H1 (cell line): ENCODE measurements around the gene ZHX3. TPM values are rescaled to one million over a fixed set of nuclear protein-coding genes. Genes with fewer than 3 reads are reported as not detected.

Experiments
- CTCF ChIA-PET: fragments of 300-600 bp; sonication (Branson Sonifier 250); formaldehyde crosslinking; loops from one replicate; lab custom pipeline; 2021; ENCODE audit not compliant: partially characterized antibody; lab: Charles Lee
- POLR2A ChIA-PET: fragments of 300-600 bp; sonication (Branson Sonifier 250); formaldehyde crosslinking; loops from one replicate; lab custom pipeline; 2021; ENCODE audit warnings: inconsistent platforms; ENCODE audit not compliant: partially characterized antibody; lab: Charles Lee
- DNase-seq, 2 experiments: peaks; one replicate each; pipeline versions ENCODE4 v3.0.0 to v3.0.0-alpha.2; 2010 to 2022; ENCODE audit warnings: low spot score in 2 of 2, low read depth in 1 of 2, mixed read lengths in 1 of 2
- FAIRE-seq: peaks from 2 replicates; lab custom pipeline; 2011; peaks lifted over from hg19 to GRCh38; lab: Jason Lieb, UNC
- H2AFZ ChIP-seq: 2 replicates; pipeline ENCODE4 v1.8.1; 2012; ENCODE audit warnings: low read length, inconsistent platforms
- H2AK5ac ChIP-seq: 2 replicates; pipeline ENCODE4 v1.6.1; 2013; ENCODE audit warnings: low read depth, low read length
- H2BK120ac ChIP-seq: replicated peaks from 2 replicates; pipeline ENCODE3; 2013; ENCODE audit warnings: low read depth, low read length, inconsistent platforms
- H2BK12ac ChIP-seq: 2 replicates; pipeline ENCODE4 v1.6.1; 2013; ENCODE audit warnings: low read depth, low read length
- H2BK15ac ChIP-seq: 2 replicates; pipeline ENCODE4 v1.6.1; 2013; ENCODE audit warnings: low read length
- H2BK20ac ChIP-seq: 2 replicates; pipeline ENCODE4 v1.6.1; 2013; ENCODE audit warnings: low read length
- H2BK5ac ChIP-seq: 2 replicates; pipeline ENCODE4 v1.6.1; 2013; ENCODE audit warnings: low read depth, low read length
- H3K14ac ChIP-seq: 2 replicates; pipeline ENCODE4 v1.6.1; 2013; ENCODE audit warnings: inconsistent platforms; ENCODE audit not compliant: insufficient read length
- H3K18ac ChIP-seq: 2 replicates; pipeline ENCODE4 v1.6.1; 2013; ENCODE audit warnings: low read length; ENCODE audit errors: extremely low read depth
- H3K23ac ChIP-seq: 2 replicates; pipeline ENCODE4 v1.6.1; 2013; ENCODE audit warnings: inconsistent platforms; ENCODE audit not compliant: insufficient read length
- H3K23me2 ChIP-seq: 2 replicates; pipeline ENCODE4 v1.6.1; 2013; ENCODE audit warnings: low read depth, low read length
- H3K27ac ChIP-seq: 2 replicates; pipeline ENCODE4 v1.6.1; 2011; ENCODE audit warnings: low read depth, low read length, inconsistent platforms
- H3K27me3 ChIP-seq, 4 experiments: replicated peaks in 1 of 4; 1 replicate in 1 of 4; 2 replicates in 3 of 4; pipeline versions ENCODE4 v1.6.1 to v1.8.1; 2011 to 2013; ENCODE audit warnings: low read length in 3 of 4, mild to moderate bottlenecking in 3 of 4, inconsistent platforms in 2 of 4, mixed read lengths in 2 of 4, moderate library complexity in 1 of 4; ENCODE audit not compliant: control insufficient read depth in 3 of 4, insufficient read depth in 3 of 4; ENCODE audit errors: extremely low read depth in 1 of 4
- H3K36me3 ChIP-seq, 4 experiments: 2 replicates each; pipeline versions ENCODE4 v1.6.1 to v1.8.1; 2011 to 2013; ENCODE audit warnings: mild to moderate bottlenecking in 4 of 4, low read length in 3 of 4, moderate library complexity in 2 of 4, control low read depth in 1 of 4, inconsistent platforms in 1 of 4; ENCODE audit not compliant: insufficient read depth in 4 of 4, control insufficient read depth in 2 of 4
- H3K4ac ChIP-seq: replicated peaks from 2 replicates; pipeline ENCODE3; 2013; ENCODE audit warnings: low read length, low read depth, mixed read lengths, inconsistent platforms; ENCODE audit not compliant: insufficient read length
- H3K4me1 ChIP-seq, 4 experiments: replicated peaks in 1 of 4; 1 replicate in 1 of 4; 2 replicates in 3 of 4; pipeline versions ENCODE4 v1.6.1 to v1.8.1; 2011 to 2013; ENCODE audit warnings: low read length in 3 of 4, inconsistent platforms in 2 of 4, mixed read lengths in 1 of 4; ENCODE audit not compliant: insufficient read depth in 4 of 4, control insufficient read depth in 3 of 4
- H3K4me2 ChIP-seq, 2 experiments: 2 replicates each; pipeline versions ENCODE4 v1.6.1 to v1.8.1; 2011 to 2013; ENCODE audit warnings: low read depth in 2 of 2, low read length in 2 of 2, control low read depth in 1 of 2, inconsistent platforms in 1 of 2, mild to moderate bottlenecking in 1 of 2; ENCODE audit not compliant: insufficient read depth in 1 of 2
- H3K4me3 ChIP-seq, 4 experiments: fragments of 200-600, 300-600 bp in 1 of 4; sonication (generic), shearing (Covaris generic), sonication (Bioruptor Twin) in 1 of 4; 2 replicates each; pipeline versions ENCODE4 v1.5.1 to v1.8.1; 2011 to 2016; ENCODE audit warnings: low read length in 4 of 4, low read depth in 3 of 4, control low read depth in 2 of 4, inconsistent platforms in 2 of 4, mild to moderate bottlenecking in 2 of 4, mixed read lengths in 1 of 4, moderate library complexity in 1 of 4; ENCODE audit not compliant: insufficient read depth in 2 of 4; ENCODE audit errors: extremely low read depth in 1 of 4
- H3K56ac ChIP-seq: replicated peaks from 2 replicates; pipeline ENCODE3; 2013; ENCODE audit warnings: low read depth, mild to moderate bottlenecking, mixed read lengths, low read length, inconsistent platforms; ENCODE audit not compliant: insufficient read length
- H3K79me1 ChIP-seq: 2 replicates; pipeline ENCODE4 v1.6.1; 2013; ENCODE audit warnings: low read depth, low read length, control low read depth
- H3K79me2 ChIP-seq, 2 experiments: 2 replicates each; pipeline versions ENCODE4 v1.6.1 to v1.8.1; 2012 to 2013; ENCODE audit warnings: low read length in 2 of 2, mild to moderate bottlenecking in 2 of 2, inconsistent platforms in 1 of 2; ENCODE audit not compliant: insufficient read depth in 2 of 2, control insufficient read depth in 1 of 2
- H3K9ac ChIP-seq, 4 experiments: replicated peaks in 1 of 4; 1 replicate in 1 of 4; 2 replicates in 3 of 4; pipeline versions ENCODE4 v1.6.1 to v1.8.1; 2011 to 2013; ENCODE audit warnings: low read depth in 3 of 4, low read length in 3 of 4, control low read depth in 2 of 4, mild to moderate bottlenecking in 2 of 4, moderate library complexity in 2 of 4, inconsistent platforms in 1 of 4; ENCODE audit errors: extremely low read depth in 1 of 4
- H3K9me3 ChIP-seq, 2 experiments: 2 replicates each; pipeline versions ENCODE4 v1.6.1 to v1.8.1; 2012 to 2013; ENCODE audit warnings: mild to moderate bottlenecking in 2 of 2, moderate library complexity in 2 of 2, control low read depth in 1 of 2, inconsistent platforms in 1 of 2, low read depth in 1 of 2, low read length in 1 of 2, mixed read lengths in 1 of 2; ENCODE audit not compliant: insufficient read depth in 2 of 2
- H4K20me1 ChIP-seq, 2 experiments: replicated peaks in 1 of 2; 2 replicates each; pipeline versions ENCODE3 to v1.8.1; 2011 to 2013; ENCODE audit warnings: inconsistent platforms in 2 of 2, low read length in 2 of 2, mild to moderate bottlenecking in 1 of 2; ENCODE audit not compliant: insufficient read depth in 2 of 2, control insufficient read depth in 1 of 2
- H4K5ac ChIP-seq: 2 replicates; pipeline ENCODE4 v1.6.1; 2013; ENCODE audit warnings: low read length, low read depth, mixed read lengths, inconsistent platforms; ENCODE audit not compliant: insufficient read length
- H4K8ac ChIP-seq: 2 replicates; pipeline ENCODE4 v1.8.0; 2013; ENCODE audit warnings: mild to moderate bottlenecking, moderate library complexity, low read length, inconsistent platforms; ENCODE audit not compliant: insufficient read depth; ENCODE audit errors: extremely low read depth
- H4K91ac ChIP-seq: replicated peaks from 2 replicates; pipeline ENCODE3; 2013; ENCODE audit warnings: low read length, mixed read lengths, inconsistent platforms; ENCODE audit not compliant: insufficient read length
- CBX8 ChIP-seq: fragments of 300-800, 300-1000 bp; sonication (generic); IDR thresholded peaks from 2 replicates; pipeline ENCODE4 v1.7.1; 2016; ENCODE audit warnings: low read depth, low read length, borderline replicate concordance
- CEBPB ChIP-seq: IDR thresholded peaks from 2 replicates; pipeline ENCODE4 v1.6.1; 2012; ENCODE audit warnings: low read depth, low read length
- CHD1 ChIP-seq: IDR thresholded peaks from 2 replicates; pipeline ENCODE4 v1.6.1; 2012; ENCODE audit warnings: low read depth, low read length, improper control_type of control experiment
- E2F6 ChIP-seq: IDR thresholded peaks from 2 replicates; pipeline ENCODE4 v1.6.1; 2012; ENCODE audit warnings: inconsistent platforms
- EZH2 ChIP-seq: fragments of 200-600 bp; sonication (generic); IDR thresholded peaks from 2 replicates; pipeline ENCODE4 v1.7.1; 2012; ENCODE audit warnings: low read depth, mild to moderate bottlenecking, moderate library complexity, low read length, inconsistent platforms; ENCODE audit not compliant: severe bottlenecking
- GABPA ChIP-seq: IDR thresholded peaks from 2 replicates; pipeline ENCODE4 v1.6.1; 2011; ENCODE audit warnings: mild to moderate bottlenecking, low read length, moderate library complexity, borderline replicate concordance; ENCODE audit not compliant: insufficient read depth
- JUN ChIP-seq: IDR thresholded peaks from 2 replicates; pipeline ENCODE4 v1.6.1; 2011; ENCODE audit warnings: low read depth, mild to moderate bottlenecking, improper control_type of control experiment, low read length
- JUND ChIP-seq: IDR thresholded peaks from 2 replicates; pipeline ENCODE4 v1.6.1; 2011; ENCODE audit warnings: mild to moderate bottlenecking, improper control_type of control experiment, low read length
- KDM5A ChIP-seq: fragments of 200-600 bp; IDR thresholded peaks from 2 replicates; pipeline ENCODE4 v1.7.1; 2012; ENCODE audit warnings: mild to moderate bottlenecking, low read length, inconsistent platforms, mixed read lengths
- NRF1 ChIP-seq: IDR thresholded peaks from 2 replicates; pipeline ENCODE4 v1.6.1; 2011; ENCODE audit warnings: mild to moderate bottlenecking, low read depth, low read length, improper control_type of control experiment
- PHF8 ChIP-seq: fragments of 200-600 bp; sonication (generic); conservative IDR thresholded peaks from 2 replicates; pipeline ENCODE4 v1.7.1; 2012; ENCODE audit warnings: low read depth, mild to moderate bottlenecking, inconsistent platforms, low read length, moderate library complexity
- SIN3A ChIP-seq, 2 experiments: IDR thresholded peaks in 1 of 2; conservative IDR thresholded peaks in 1 of 2; 2 replicates each; pipeline ENCODE4 v1.6.1; 2011 to 2012; ENCODE audit warnings: low read length in 2 of 2, improper control_type of control experiment in 1 of 2, low read depth in 1 of 2, mild to moderate bottlenecking in 1 of 2
- SIX5 ChIP-seq: IDR thresholded peaks from 2 replicates; pipeline ENCODE4 v1.6.1; 2011; ENCODE audit warnings: mild to moderate bottlenecking, low read depth, low read length
- SP4 ChIP-seq: IDR thresholded peaks from 2 replicates; pipeline ENCODE4 v1.6.1; 2012; ENCODE audit warnings: low read length, inconsistent platforms
- WGBS, 2 experiments: shearing (Covaris generic) in 1 of 2; methylation state at CpG; one replicate each; pipeline versions ENCODE4 v1.1.6 to v1.1.7; 2013 to 2015; ENCODE audit warnings: low lambda C conversion rate in 2 of 2, mixed read lengths in 2 of 2, inconsistent platforms in 1 of 2, low coverage in 1 of 2, missing lambda C conversion rate in 1 of 2; ENCODE audit not compliant: insufficient replicate concordance in 2 of 2, insufficient coverage in 1 of 2, insufficient read length in 1 of 2; ENCODE audit errors: extremely low coverage in 1 of 2, missing lambda C conversion rate in 1 of 2; 5-methylcytosine and 5-hydroxymethylcytosine counted together
- polyA plus RNA-seq, 7 experiments: library from polyadenylated mRNA; depleted of rRNA in 3 of 7; stranded (reverse) in 5 of 7; unstranded in 2 of 7; fragments of >200 nt in 5 of 7; fragments of 200-250 nt in 2 of 7; gene quantifications; 1 replicate in 5 of 7; 2 replicates in 1 of 7; 4 replicates in 1 of 7; pipeline versions ENCODE4 v1.2.1 to v1.2.3, GENCODE V29; 2011 to 2013; ENCODE audit warnings: missing spikeins in 2 of 7, mixed read lengths in 2 of 7
- total RNA-seq: library from RNA; stranded (reverse); fragmentation: NEBNext Ultra II Directional; extraction: Animal tissue kit (Norgen Biotek cat#: 25700); gene quantifications from 2 replicates; pipeline ENCODE4 v1.2.1, GENCODE V29; 2021

ZHX3 gene
- total and polyA plus RNA-seq, 2 of the 8 experiments (the other 6 are each of a cell fraction or from before 2014, with no cell fraction given): 1.00 to 7.8 TPM

DNA sequence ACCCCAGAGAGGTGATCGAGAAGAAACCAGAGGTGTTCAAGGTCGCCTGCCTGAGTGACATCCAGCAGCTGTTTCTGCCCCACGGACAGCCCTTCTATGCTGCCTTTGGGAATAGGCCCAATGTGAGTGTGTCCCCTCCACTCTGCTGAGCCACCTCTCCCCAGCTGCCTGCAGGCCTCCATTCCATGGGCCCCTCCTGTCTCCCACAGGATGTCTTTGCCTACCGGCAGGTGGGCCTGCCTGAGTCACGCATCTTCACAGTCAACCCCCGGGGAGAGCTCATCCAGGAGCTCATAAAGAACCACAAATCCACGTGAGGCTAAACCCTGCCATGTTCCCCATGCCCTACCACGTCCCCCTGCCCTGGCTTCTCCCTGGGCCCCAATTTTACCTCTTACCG, 40.7 kb upstream of the ZHX3 start:
- no peaks in the 10 kb centered on the region for H3K4me1 ChIP-seq
- no peak overlapping the region for H2BK15ac ChIP-seq
- H3K23ac ChIP-seq: no peak overlapping the region
- no peaks in the 10 kb centered on the region for H3K9me3 ChIP-seq
- H3K4me3 ChIP-seq: no peak overlapping the region
- no peaks in the 10 kb centered on the region for H3K36me3 ChIP-seq
- H3K56ac ChIP-seq: no peak overlapping the region
- H3K9ac ChIP-seq: no peak overlapping the region
- H3K18ac ChIP-seq: no peak overlapping the region
- H4K20me1 ChIP-seq: peaks cover 0 to 3% of the 10 kb centered on the region in 2 experiments
- H2BK12ac ChIP-seq: no peak overlapping the region
- no peaks in the 10 kb centered on the region for H3K79me2 ChIP-seq
- H3K4me2 ChIP-seq: no peak overlapping the region
- no peak overlapping the region for H3K27ac ChIP-seq
- no peak overlapping the region for H2AK5ac ChIP-seq
- no peak overlapping the region for H2BK5ac ChIP-seq
- H3K14ac ChIP-seq: no peak overlapping the region
- no peaks in the 10 kb centered on the region for H3K27me3 ChIP-seq
- 91% methylated on average over 9 of the region's 9 CpGs; no CpG with 5 or more reads in 1 of the 2 experiments for WGBS, 2 experiments
- H2AFZ ChIP-seq: no peak overlapping the region
- no peaks in the 10 kb centered on the region for H3K23me2 ChIP-seq
- H3K79me1 ChIP-seq: no peaks in the 10 kb centered on the region
- no peak overlapping the region for H4K8ac ChIP-seq
- POLR2A ChIA-PET: interaction anchor here (1.4 kb wide), 2 partner anchors 37 to 116 kb away, joined by 3 read pairs; no protein-coding TSS in a partner anchor
- H3K4ac ChIP-seq: no peak overlapping the region
- no peak overlapping the region for H4K5ac ChIP-seq
- H2BK20ac ChIP-seq: no peak overlapping the region
- H2BK120ac ChIP-seq: no peak overlapping the region
- CTCF ChIA-PET: interaction anchor here (0.9 to 2.2 kb wide), 9 partner anchors 8 to 183 kb away, joined by 3 to 5 read pairs (median 4); partner anchors contain the start of genes EMILIN3 and LPIN3
- FAIRE-seq: no peak
- no peak for DNase-seq
- no peak overlapping the region for H4K91ac ChIP-seq
- TF ChIP-seq E2F6 (no peak), JUND (no peak), KDM5A (no peak), GABPA (no peak), PHF8 (no peak), SIN3A (conservative IDR thresholded peaks at IDR 0.05 in 1 of 2, IDR thresholded peaks at IDR 0.05 in 1 of 2; ENCODE audit: low read depth in 1 of 2, low read length in 2 of 2) (no peak), SP4 (no peak), JUN (no peak), SIX5 (no peak), CHD1 (no peak), EZH2 (no peak), CBX8 (no peak), CEBPB (no peak), NRF1 (no peak)
